ENCODE measurements around the gene WDFY2. TPM values are rescaled to one million over a fixed set of nuclear protein-coding genes. Genes with fewer than 3 reads are reported as not detected.

WDFY2 gene
- total and polyA plus RNA-seq, 2 donors: 3.4 to 7.4 TPM

Other genes with a start within 250 kb of the WDFY2 start
- 0.05 TPM for gene SERPINE3, start 244.8 kb upstream of the WDFY2 start, total RNA-seq
- gene SERPINE3, start 244.8 kb upstream of the WDFY2 start, polyA plus RNA-seq: 0.16 TPM
- 36.1 TPM for gene INTS6, start 131.4 kb upstream of the WDFY2 start, total RNA-seq
- gene INTS6, start 131.4 kb upstream of the WDFY2 start, polyA plus RNA-seq: 22.7 TPM
- 7.5 TPM for gene DHRS12, start 219.7 kb downstream of the WDFY2 start, total RNA-seq
- gene DHRS12, start 219.7 kb downstream of the WDFY2 start, polyA plus RNA-seq: 14.8 TPM

Data from thymus (tissue), 2 donors.